ENCODE data around the gene CYP4F2.

DNA sequence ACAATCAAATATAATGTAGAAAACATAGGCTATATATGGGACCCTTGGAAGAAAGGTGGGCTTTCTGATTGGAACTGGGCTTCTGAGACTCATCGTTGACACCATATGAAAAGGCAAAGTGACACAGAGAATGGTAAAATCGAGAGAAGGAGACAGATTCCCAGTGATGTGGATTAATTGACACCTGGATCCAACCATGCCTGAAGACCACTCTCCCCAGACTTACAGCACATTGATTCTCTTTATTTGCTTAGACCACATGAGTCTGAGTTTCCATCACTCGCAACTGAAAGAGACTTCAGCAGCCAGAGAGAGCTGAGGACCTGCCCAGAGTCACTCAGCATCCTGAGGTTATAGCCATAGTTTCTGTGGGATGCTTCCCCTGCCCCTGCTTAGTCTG is 30.4 kb upstream of the CYP4F2 start:
- TF ChIP-seq POLR2AphosphoS5 (IDR thresholded peaks at IDR 0.05), result no peak
- TF ChIP-seq, protein P1, sequence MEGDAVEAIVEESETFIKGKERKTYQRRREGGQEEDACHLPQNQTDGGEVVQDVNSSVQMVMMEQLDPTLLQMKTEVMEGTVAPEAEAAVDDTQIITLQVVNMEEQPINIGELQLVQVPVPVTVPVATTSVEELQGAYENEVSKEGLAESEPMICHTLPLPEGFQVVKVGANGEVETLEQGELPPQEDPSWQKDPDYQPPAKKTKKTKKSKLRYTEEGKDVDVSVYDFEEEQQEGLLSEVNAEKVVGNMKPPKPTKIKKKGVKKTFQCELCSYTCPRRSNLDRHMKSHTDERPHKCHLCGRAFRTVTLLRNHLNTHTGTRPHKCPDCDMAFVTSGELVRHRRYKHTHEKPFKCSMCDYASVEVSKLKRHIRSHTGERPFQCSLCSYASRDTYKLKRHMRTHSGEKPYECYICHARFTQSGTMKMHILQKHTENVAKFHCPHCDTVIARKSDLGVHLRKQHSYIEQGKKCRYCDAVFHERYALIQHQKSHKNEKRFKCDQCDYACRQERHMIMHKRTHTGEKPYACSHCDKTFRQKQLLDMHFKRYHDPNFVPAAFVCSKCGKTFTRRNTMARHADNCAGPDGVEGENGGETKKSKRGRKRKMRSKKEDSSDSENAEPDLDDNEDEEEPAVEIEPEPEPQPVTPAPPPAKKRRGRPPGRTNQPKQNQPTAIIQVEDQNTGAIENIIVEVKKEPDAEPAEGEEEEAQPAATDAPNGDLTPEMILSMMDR (IDR thresholded peaks at IDR 0.05 in 8 of 11, conservative IDR thresholded peaks at IDR 0.05 in 3 of 11), result no peak
- TF ChIP-seq POLR2A (IDR thresholded peaks at IDR 0.05), result no peak
